Jurkat, Clone E6-1 (cell line): Measurements from ENCODE around the gene SLC26A8.
"Not testable (repeated sequence)": the region's sequence is repeated elsewhere in the genome, so short reads cannot be mapped to it uniquely, and the experiment has no call there.

Source experiments
- DNase-seq: peaks from one replicate; pipeline ENCODE4 v3.0.0-alpha.2; 2011; ENCODE audit warnings: low read depth, low spot score
- H3K4me3 ChIP-seq: 2 replicates; pipeline ENCODE4 v1.5.1; 2011; ENCODE audit warnings: mild to moderate bottlenecking, low read length, control low read depth, moderate library complexity

SLC26A8 gene

DNA sequence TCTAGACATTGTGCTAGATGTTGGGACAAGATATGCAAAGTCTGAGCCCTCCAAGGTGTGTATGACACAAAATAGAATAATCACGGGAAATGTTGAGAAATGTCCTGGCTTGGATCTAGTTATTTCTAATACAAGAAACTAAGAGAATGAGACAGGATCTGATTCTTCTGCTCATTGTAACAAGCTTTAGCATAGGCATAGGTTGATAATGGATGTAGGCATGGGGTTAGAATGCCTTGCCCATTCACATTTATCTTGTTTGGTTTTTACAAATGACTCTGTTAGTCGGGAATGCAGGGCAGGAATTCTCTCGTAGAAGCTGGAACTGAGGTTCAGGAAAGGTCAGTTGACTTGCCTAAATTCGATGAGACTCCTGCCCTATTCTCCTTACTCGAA is 1.5 kb upstream of the SLC26A8 start:
- no peak overlapping the region for H3K4me3 ChIP-seq
- no peak for DNase-seq

- no peak for DNase-seq
- no peak overlapping the region for H3K4me3 ChIP-seq
Measured at GRCh38 chr6:36025260-36025931, 955 bp upstream of the SLC26A8 start.

GRCh38 chr6:36020154-36020553 is 4.3 kb downstream of the SLC26A8 start:
- no peak for DNase-seq
- no peak overlapping the region for H3K4me3 ChIP-seq

DNA sequence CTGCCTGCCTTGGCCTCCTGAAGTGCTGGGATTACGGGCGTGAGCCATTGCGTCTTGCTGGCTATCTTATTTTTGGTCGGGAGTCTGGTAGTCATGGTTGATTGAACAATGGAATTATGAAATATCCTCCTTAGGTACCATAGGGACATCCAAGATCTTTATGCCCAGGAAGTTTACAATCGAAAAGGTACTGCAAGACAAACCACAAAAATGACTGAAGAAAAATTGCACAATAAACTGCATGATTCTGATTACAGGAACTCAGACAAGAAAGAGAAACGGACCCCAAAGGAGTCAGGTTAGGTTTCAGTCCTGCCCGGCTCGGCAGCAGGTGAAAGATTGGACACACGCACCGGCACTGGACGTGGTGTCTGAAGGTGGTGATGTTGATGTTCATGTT is 5.3 kb downstream of the SLC26A8 start:
- no peak overlapping the region for H3K4me3 ChIP-seq
- DNase-seq, result no peak

DNA sequence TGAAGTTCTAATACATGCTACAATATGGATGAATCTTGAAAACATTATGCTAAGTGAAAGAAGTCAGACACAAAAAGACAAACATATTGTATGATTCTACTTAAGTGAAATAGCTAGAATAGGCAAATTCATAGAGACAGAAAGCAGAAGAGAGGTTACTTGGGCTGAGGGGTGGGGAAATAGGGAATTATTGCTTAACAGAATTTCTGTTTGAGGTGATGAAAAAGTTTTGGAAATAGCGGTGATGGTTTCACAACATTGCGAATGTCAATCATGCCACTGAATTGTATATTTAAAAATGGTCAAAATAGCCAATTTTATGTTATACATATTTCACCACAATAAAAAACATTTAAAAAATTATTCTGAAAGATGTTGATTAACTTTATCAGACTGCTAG is 6.1 kb downstream of the SLC26A8 start:
- DNase-seq, result no peak
- no peak overlapping the region for H3K4me3 ChIP-seq

- DNase-seq, result no peak
- H3K4me3 ChIP-seq, result no peak overlapping the region
Measured at GRCh38 chr6:36015666-36016065, 8.8 kb downstream of the SLC26A8 start.

DNA sequence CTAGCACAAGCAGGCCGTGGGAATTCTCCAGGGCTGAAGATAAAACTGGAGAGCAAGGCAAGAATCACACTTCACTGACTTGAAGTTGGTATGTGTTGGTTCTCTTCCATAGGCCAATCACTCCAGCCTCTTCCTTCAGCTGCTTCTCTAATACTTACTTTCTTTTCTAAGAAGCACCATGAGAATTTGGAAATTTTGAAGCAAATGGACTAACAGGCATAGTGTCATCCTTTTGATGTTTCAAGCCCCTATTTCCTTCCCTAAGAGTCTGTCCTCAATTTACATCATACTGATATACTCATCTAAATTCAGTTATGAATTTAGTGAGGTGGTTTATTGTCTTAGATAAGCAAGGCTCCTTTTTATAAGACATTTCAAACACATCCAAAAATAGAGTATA is 24.0 kb downstream of the SLC26A8 start:
- no peak overlapping the region for H3K4me3 ChIP-seq
- DNase-seq, result no peak

DNA sequence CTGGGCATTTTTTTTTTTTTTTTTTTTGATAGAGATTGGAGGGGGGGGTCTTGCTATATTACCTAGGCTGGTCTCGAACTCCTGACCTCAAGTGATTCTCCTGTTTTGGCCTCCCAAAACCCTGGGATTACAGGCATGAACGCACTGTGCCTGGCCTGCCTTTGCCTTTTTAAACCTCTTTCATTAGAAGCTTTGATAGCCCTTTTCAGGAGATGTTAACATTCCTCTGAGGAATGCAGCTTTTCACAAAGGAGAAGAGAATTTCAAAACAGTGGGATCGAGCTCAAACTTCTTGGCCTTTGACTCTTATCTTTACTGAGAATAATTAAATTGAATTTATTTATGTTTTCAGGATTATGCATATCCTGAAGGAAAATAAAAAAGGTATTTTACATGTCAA is 31.3 kb downstream of the SLC26A8 start:
- H3K4me3 ChIP-seq, result no peak overlapping the region
- DNase-seq, result no peak

- H3K4me3 ChIP-seq, DNase-seq: not testable (repeated sequence)
Measured at GRCh38 chr6:35988047-35988446, 36.4 kb downstream of the SLC26A8 start.

DNA sequence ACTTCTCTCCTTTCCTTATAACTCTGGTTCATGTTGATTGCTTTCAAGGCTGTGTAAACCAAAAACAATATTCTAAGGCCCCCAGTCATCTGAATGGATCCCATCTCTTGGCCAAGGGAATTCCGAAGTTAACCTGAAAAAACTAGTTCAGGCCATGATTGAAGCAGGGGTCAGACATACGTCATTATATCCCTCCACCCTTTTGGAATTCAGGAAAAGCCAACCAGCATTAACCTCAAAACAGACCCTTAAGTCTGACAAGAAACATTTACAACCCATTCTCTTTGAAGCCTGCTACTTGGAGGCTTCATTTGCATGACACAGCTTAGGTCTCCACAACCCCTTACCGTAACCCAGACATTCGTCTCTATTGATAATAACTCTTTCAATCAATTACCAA is 39.7 kb downstream of the SLC26A8 start:
- DNase-seq, result no peak
- H3K4me3 ChIP-seq, result no peak overlapping the region

DNA sequence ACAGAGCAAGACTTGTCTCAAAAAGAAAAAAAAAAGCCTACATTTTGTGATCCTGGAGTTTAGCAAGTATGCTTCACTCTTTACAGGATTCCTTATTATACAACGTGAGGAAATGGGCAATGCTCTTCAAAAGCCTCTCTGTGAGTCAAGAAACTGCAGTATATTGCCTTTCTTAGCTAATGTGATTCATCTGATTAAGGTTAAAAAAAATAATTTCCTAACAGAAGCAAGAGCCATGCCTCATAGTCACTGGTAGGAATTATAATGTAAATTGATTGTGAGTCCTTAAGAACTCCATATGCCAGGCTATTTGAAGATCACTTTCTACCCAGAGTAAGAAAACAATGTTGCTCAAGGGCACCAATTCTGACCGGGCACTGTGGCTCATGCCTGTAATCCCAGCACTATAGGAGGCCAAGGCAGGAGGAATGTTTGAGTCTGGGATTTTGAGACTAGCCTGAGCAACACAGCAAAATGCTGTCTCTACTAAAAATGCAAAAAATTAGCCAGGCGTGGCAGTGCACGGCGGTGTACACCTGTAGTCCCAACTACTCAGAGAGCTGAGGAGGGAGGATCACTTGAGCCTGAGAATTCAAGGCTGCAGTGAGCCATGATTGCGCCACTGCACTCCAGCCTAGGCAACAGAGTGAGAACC is 43.3 kb downstream of the SLC26A8 start:
- H3K4me3 ChIP-seq, result no peak overlapping the region
- DNase-seq, result no peak

DNA sequence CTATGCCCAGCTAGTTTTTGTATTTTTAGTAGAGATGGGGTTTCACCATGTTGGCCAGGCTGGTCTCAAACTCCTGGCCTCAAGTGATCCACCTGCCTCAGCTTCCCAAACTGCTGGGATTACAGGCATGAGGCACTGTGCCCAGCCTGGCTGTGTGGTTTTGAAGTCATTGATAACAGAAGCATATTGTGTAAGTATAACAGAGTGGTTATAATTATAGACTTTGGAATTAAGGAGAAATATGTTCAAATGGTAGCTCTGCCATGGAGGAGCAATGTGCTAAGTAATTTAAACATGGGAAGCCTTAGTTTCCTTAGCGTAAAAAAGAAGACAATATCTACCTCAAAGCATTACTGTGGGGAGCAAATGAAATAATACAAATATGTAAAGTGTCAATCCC is 44.3 kb downstream of the SLC26A8 start:
- not testable (repeated sequence) for H3K4me3 ChIP-seq, DNase-seq

DNA sequence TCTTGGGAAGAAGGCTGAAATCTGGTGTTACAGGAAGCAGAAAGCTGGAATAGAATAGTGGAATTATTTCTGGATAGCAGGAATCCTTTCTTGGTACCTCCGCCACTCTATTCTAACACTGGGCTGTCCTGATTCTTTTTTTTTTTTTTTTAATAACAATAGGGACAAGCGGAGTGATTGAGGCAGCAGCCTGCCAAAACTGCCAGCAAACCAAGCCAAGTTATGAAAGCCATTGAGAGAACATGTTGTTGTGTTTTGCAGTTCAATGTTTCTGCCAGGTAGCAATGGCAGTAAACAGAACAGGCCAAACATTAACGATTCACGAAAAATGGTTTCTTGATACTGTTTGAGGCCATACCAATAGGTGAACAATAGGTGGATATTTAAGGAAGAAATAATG is 47.1 kb downstream of the SLC26A8 start:
- no peak overlapping the region for H3K4me3 ChIP-seq
- no peak for DNase-seq

DNA sequence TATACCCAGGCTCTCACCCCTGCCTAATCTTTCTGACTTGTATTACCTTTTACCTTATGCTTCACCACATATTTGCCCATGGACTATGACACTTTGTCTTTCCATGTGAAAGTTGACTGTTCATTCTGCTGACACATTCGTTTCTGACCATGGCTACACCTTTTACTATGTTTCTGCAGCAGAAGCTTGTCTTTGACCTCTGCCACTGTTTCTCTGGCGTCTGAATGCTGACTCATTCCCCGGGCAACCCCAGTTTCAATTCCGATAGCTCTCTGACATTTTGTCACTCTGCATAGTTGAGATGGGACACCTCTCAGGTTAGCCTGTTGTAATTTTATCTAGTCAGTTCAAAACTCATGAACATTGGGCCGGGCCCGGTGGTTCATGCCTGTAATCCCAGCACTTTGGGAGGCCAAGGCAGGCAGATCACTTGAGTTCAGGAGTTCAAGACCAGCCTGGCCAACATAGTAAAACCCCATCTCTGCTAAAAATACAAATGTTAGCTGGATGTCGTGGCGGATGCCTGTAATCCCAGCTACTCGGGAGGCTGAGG is 50.7 kb downstream of the SLC26A8 start:
- H3K4me3 ChIP-seq, result no peak overlapping the region
- DNase-seq, result no peak

- no peak overlapping the region for H3K4me3 ChIP-seq
- DNase-seq, result no peak
Measured at GRCh38 chr6:35972471-35973367, 51.7 kb downstream of the SLC26A8 start.

GRCh38 chr6:35970181-35970580 is 54.3 kb downstream of the SLC26A8 start:
- no peak for DNase-seq
- no peak overlapping the region for H3K4me3 ChIP-seq

DNA sequence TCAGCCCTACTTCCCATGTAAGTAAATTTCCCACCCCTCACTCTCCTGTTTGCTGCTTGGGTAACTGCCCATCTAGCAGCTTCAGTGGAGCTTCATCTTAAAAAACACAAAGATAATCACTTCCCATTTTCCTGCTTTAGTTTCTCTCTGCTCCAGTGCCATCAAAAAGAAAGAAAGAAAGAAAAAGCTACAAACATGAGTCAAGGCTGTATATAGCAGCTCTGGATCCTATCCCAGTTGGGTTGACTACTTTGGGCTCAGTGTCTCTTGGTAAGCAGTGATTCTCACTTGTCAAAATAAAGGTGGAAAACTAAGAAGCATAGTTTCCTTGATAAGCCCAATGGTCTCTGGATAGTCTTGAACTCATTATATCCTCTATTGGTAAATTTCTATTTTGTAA is 54.8 kb downstream of the SLC26A8 start:
- no peak overlapping the region for H3K4me3 ChIP-seq
- DNase-seq, result no peak

DNA sequence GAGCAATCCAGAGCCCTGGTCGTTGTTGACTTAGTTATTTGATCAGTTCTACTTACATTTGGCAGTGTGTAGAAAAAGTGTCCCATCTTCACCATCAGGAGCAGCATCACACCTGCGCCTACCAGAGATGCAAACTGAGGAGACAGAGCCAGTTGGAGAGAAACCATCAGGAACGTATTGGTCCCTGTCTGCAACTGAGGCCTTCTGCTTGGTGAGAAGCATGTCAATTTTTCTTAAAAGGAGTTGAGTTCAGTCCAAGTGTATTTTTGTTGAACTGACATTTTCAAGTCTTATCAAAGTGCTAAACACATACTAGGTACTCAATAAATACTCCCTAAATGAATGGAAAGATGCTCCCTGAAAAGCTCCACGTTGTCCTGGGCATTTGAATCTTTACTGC is 55.6 kb downstream of the SLC26A8 start:
- DNase-seq, result no peak
- no peak overlapping the region for H3K4me3 ChIP-seq

DNA sequence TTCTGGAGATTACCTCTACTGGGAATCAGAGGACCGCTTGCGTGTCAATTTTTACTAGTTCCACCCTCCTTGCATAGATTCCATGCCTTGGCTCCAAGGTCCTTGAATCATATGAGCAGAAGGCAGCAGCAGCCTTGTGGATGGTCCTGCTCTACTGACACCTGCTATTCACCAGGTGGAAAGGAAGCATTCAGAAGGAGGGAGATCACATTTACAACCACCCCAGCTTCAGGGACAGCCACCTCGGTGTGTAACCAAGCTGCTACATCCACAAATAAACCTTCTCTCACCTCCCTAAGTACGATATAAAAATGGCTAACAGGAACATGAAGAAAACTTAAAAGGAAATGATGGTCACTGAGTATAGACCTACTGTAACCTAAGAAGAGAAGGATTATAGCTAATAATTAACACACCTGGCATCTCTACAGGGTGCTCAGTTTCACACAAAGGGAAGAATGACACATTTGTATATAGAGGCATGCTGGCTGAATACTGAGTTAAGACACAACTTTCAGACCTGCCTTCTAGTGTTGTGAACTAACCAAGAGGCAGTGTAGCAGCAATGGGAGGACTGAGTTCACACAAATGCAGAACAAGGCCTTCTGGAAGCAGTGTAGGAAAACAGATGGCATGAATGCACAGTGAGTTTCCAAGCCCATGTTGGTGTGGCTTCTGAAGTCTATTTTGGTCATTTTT is 57.2 kb downstream of the SLC26A8 start:
- DNase-seq, result no peak

More for the DNA sequence above, 57.2 kb downstream of the SLC26A8 start:
- no peak overlapping the region for H3K4me3 ChIP-seq
